GM12878 (cell line): ENCODE results near the gene SLC25A51. TPM values are rescaled to one million over a fixed set of nuclear protein-coding genes. Genes with fewer than 3 reads are reported as not detected.

Experiments used
- ZNF217 ChIP-seq: fragments of 450-650 bp; IDR thresholded peaks from 2 replicates; pipeline ENCODE4 v1.6.1; 2017; ENCODE audit warnings: antibody characterized with exemption, mild to moderate bottlenecking
- polyA plus RNA-seq, 11 experiments: library from polyadenylated mRNA; depleted of rRNA in 4 of 11; unstranded in 6 of 11; stranded (reverse) in 5 of 11; fragments of >200 nt; fragmentation: Nextera tagmentation in 4 of 11; fragmentation: Illumina TruSeq in 1 of 11; extraction: Ambion mirVana in 4 of 11; extraction: Trizol in 1 of 11; gene quantifications; 1 replicate in 1 of 11; 2 replicates in 10 of 11; pipeline versions ENCODE4 v1.2.1 to v1.2.3, GENCODE V29; 2011 to 2016; ENCODE audit warnings: inconsistent platforms in 2 of 11, missing spikeins in 2 of 11, low read depth in 1 of 11
- total RNA-seq, 4 experiments: library from RNA; depleted of rRNA in 3 of 4; stranded (reverse); fragments of >200 nt in 3 of 4; fragmentation: Illumina TruSeq in 1 of 4; extraction: Trizol in 1 of 4; gene quantifications; 2 replicates each; pipeline versions ENCODE4 v1.2.1 to v1.2.3, GENCODE V29; 2013 to 2021
- TF ChIP-seq, protein P1 (sequence below): fragments of 450-650 bp; IDR thresholded peaks from 2 replicates; pipeline ENCODE4 v1.6.1; 2016; ENCODE audit warnings: mild to moderate bottlenecking, moderate library complexity, borderline replicate concordance
- TF ChIP-seq, protein P2 (sequence below): fragments of 450-650 bp; IDR thresholded peaks from 2 replicates; pipeline ENCODE4 v1.6.1; 2017; ENCODE audit warnings: mild to moderate bottlenecking

SLC25A51 gene
- total and polyA plus RNA-seq, 10 of the 15 experiments (the other 5 are each of a cell fraction or from before 2014, with no cell fraction given): 3.8 to 29.3 (median 13.2) TPM

DNA sequence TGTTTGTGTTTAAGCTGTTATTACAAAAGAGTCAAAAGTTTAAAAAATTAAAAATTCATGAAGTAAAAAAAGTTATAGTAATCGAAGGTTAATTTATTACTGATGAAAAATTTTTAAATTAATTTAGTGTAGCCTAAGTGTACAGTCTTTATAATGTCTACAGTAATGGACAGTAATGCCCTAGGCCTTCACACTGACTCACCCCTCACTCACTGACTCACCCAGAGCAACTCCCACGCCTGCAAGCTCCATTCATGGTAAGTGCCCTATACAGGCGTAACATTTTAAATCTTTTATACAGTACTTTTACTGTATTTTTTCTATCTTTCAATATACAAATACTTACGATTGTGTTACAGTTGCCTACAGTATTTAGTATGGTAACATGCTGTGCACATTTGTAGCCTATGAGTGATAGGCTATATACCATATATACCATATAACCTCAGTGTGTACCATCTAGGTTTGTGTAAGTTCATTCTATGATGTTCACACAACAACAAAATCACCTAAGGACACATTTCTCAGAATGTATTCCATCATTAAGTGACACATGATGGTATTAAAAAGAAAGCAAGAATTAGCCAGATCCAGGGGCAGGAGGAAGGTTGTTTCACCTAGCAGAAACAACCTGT lies 63.2 kb downstream of the SLC25A51 start (continued):
- TF ChIP-seq, protein P1, sequence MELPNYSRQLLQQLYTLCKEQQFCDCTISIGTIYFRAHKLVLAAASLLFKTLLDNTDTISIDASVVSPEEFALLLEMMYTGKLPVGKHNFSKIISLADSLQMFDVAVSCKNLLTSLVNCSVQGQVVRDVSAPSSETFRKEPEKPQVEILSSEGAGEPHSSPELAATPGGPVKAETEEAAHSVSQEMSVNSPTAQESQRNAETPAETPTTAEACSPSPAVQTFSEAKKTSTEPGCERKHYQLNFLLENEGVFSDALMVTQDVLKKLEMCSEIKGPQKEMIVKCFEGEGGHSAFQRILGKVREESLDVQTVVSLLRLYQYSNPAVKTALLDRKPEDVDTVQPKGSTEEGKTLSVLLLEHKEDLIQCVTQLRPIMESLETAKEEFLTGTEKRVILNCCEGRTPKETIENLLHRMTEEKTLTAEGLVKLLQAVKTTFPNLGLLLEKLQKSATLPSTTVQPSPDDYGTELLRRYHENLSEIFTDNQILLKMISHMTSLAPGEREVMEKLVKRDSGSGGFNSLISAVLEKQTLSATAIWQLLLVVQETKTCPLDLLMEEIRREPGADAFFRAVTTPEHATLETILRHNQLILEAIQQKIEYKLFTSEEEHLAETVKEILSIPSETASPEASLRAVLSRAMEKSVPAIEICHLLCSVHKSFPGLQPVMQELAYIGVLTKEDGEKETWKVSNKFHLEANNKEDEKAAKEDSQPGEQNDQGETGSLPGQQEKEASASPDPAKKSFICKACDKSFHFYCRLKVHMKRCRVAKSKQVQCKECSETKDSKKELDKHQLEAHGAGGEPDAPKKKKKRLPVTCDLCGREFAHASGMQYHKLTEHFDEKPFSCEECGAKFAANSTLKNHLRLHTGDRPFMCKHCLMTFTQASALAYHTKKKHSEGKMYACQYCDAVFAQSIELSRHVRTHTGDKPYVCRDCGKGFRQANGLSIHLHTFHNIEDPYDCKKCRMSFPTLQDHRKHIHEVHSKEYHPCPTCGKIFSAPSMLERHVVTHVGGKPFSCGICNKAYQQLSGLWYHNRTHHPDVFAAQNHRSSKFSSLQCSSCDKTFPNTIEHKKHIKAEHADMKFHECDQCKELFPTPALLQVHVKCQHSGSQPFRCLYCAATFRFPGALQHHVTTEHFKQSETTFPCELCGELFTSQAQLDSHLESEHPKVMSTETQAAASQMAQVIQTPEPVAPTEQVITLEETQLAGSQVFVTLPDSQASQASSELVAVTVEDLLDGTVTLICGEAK: no peak
- TF ChIP-seq ZNF217: no peak
- TF ChIP-seq, protein P2, sequence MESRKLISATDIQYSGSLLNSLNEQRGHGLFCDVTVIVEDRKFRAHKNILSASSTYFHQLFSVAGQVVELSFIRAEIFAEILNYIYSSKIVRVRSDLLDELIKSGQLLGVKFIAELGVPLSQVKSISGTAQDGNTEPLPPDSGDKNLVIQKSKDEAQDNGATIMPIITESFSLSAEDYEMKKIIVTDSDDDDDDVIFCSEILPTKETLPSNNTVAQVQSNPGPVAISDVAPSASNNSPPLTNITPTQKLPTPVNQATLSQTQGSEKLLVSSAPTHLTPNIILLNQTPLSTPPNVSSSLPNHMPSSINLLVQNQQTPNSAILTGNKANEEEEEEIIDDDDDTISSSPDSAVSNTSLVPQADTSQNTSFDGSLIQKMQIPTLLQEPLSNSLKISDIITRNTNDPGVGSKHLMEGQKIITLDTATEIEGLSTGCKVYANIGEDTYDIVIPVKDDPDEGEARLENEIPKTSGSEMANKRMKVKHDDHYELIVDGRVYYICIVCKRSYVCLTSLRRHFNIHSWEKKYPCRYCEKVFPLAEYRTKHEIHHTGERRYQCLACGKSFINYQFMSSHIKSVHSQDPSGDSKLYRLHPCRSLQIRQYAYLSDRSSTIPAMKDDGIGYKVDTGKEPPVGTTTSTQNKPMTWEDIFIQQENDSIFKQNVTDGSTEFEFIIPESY: no peak
